ENCODE results near the gene C1QTNF9B. TPM values are rescaled to one million over a fixed set of nuclear protein-coding genes. Genes with fewer than 3 reads are reported as not detected.

The C1QTNF9B gene
- total RNA-seq, 1 donor from 2014 or later = not detected

DNA sequence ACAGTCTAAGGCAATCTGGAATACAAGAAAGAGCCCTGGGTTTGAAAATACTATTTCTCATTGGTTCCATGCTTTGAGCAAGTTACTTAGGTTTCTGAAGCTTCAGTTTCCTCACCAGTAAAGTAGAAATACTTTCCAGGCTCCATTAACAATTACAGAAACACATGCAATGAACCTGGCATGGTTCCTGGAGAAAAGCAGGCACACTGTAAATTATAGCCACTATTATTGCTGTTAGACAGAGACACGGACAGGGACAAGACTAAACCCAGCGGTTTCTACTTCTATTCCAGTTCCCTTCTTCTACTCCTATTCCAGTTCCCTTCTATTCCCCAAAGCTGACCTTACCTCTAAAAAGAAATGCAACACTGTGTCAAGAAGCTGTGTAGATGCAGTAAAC lies 49.3 kb downstream of the C1QTNF9B start:
- H2AFZ ChIP-seq (ENCODE audit: low read depth, low read length) = no peak overlapping the region
- Mint-ChIP-seq H3K27ac (ENCODE audit: unreplicated experiment) (no peak overlapping the region), H3K27me3 (ENCODE audit: low read depth, unreplicated experiment) (no peaks in the 10 kb centered on the region), H3K9me3 (ENCODE audit: unreplicated experiment) (no peaks in the 10 kb centered on the region), H3K4me3 (ENCODE audit: unreplicated experiment) (no peak overlapping the region), H3K36me3 (ENCODE audit: low read depth, unreplicated experiment) (peaks cover 7% of the 10 kb centered on the region), H3K4me1 (ENCODE audit: low read depth, unreplicated experiment) (peaks cover 7% of the 10 kb centered on the region)
- H3K27me3 ChIP-seq (ENCODE audit: insufficient read depth, low read length) = no peaks in the 10 kb centered on the region
- no peaks in the 10 kb centered on the region for H4K20me1 ChIP-seq (ENCODE audit: insufficient read depth, low read length)
- H3K79me2 ChIP-seq (ENCODE audit: insufficient read depth, low read length) = no peaks in the 10 kb centered on the region
- TF ChIP-seq EZH2 (IDR thresholded peaks at IDR 0.05; ENCODE audit: insufficient read depth, low read length) = no peak
- TF ChIP-seq, protein P1, sequence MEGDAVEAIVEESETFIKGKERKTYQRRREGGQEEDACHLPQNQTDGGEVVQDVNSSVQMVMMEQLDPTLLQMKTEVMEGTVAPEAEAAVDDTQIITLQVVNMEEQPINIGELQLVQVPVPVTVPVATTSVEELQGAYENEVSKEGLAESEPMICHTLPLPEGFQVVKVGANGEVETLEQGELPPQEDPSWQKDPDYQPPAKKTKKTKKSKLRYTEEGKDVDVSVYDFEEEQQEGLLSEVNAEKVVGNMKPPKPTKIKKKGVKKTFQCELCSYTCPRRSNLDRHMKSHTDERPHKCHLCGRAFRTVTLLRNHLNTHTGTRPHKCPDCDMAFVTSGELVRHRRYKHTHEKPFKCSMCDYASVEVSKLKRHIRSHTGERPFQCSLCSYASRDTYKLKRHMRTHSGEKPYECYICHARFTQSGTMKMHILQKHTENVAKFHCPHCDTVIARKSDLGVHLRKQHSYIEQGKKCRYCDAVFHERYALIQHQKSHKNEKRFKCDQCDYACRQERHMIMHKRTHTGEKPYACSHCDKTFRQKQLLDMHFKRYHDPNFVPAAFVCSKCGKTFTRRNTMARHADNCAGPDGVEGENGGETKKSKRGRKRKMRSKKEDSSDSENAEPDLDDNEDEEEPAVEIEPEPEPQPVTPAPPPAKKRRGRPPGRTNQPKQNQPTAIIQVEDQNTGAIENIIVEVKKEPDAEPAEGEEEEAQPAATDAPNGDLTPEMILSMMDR (IDR thresholded peaks at IDR 0.05; ENCODE audit: insufficient read depth, low read depth, low read length) = no peak
- H3K9ac ChIP-seq (ENCODE audit: low read length) = no peak overlapping the region
- no peak overlapping the region for H3K27ac ChIP-seq (ENCODE audit: low read depth, low read length)
- no peak for FAIRE-seq
- H3K4me3 ChIP-seq (ENCODE audit: insufficient read depth, low read depth, low read length) = no peak overlapping the region
- no peaks in the 10 kb centered on the region for H3K9me3 ChIP-seq (ENCODE audit: insufficient read depth, low read depth, low read length)
- H3K4me1 ChIP-seq (ENCODE audit: insufficient read depth, low read length) = no peaks in the 10 kb centered on the region
- no peak for DNase-seq (ENCODE audit: low read depth)
- peaks cover 5% of the 10 kb centered on the region for H3K36me3 ChIP-seq (ENCODE audit: insufficient read depth, low read length)
- no peak overlapping the region for H3K4me2 ChIP-seq (ENCODE audit: low read length)

DNA sequence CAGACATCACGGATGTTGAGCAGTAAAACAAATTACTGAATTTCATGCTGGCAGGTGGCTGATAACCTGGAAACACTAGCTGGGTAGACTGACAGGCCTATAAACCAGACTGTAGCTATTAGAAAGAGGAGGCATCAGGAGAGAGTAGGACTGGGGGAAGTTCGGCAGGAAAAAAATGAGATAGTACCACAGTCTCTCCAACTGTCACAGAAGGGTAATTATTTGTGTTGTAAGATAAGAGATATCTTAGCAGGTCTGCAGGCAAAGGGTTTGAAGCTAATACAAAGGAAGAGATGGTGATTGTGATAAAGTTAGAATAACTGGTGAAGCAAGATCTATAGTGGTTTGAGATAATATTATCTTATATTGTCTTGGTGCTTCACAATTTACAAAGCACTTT lies 49.8 kb downstream of the C1QTNF9B start:
- Histone ChIP-seq H3K36me3 (ENCODE audit: insufficient read depth, low read length) (peaks cover 5% of the 10 kb centered on the region), H4K20me1 (ENCODE audit: insufficient read depth, low read length) (no peaks in the 10 kb centered on the region), H3K4me3 (ENCODE audit: insufficient read depth, low read depth, low read length) (no peak overlapping the region), H2AFZ (ENCODE audit: low read depth, low read length) (no peak overlapping the region), H3K4me1 (ENCODE audit: insufficient read depth, low read length) (no peaks in the 10 kb centered on the region), H3K9ac (ENCODE audit: low read length) (no peak overlapping the region), H3K79me2 (ENCODE audit: insufficient read depth, low read length) (no peaks in the 10 kb centered on the region), H3K9me3 (ENCODE audit: insufficient read depth, low read depth, low read length) (no peaks in the 10 kb centered on the region), H3K4me2 (ENCODE audit: low read length) (no peak overlapping the region), H3K27ac (ENCODE audit: low read depth, low read length) (no peak overlapping the region), H3K27me3 (ENCODE audit: insufficient read depth, low read length) (no peaks in the 10 kb centered on the region)
- Mint-ChIP-seq H3K27me3 (ENCODE audit: low read depth, unreplicated experiment) (no peaks in the 10 kb centered on the region), H3K27ac (ENCODE audit: unreplicated experiment) (no peak overlapping the region), H3K36me3 (ENCODE audit: low read depth, unreplicated experiment) (peaks cover 7% of the 10 kb centered on the region), H3K4me1 (ENCODE audit: low read depth, unreplicated experiment) (peaks cover 8% of the 10 kb centered on the region), H3K4me3 (ENCODE audit: unreplicated experiment) (no peak overlapping the region), H3K9me3 (ENCODE audit: unreplicated experiment) (no peaks in the 10 kb centered on the region)
- TF ChIP-seq EZH2 (IDR thresholded peaks at IDR 0.05; ENCODE audit: insufficient read depth, low read length) = no peak
- TF ChIP-seq, protein P1 (IDR thresholded peaks at IDR 0.05; ENCODE audit: insufficient read depth, low read depth, low read length) = no peak
- DNase-seq (ENCODE audit: low read depth) (no peak), FAIRE-seq (no peak)

DNA sequence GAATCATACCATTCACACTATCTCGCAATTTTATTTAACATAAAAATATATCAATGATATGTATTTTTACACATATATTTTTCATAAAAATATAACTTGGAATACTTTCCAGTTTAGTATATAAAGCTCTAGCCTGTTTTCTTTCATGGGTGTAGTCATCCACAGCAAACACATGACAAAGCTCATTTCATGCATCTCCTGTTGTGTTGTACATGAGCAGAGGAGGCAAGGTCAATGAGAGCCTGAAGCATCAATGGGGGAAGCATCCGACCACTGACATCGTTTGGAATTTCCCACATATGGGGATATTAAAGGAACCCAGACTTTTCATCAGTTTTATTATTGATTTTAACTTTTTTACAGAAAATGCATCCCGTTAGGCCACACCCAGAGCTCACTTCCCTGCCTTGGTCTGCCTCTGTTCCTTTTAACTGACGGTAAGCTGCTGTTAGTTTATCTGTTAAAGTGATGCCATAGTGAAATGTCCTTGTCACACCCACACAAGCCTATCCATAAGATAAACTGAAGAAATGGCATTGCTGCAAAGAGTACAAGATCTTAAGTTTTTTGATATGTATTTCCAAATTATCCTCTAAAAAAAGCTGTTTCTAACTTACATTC lies 52.1 kb downstream of the C1QTNF9B start:
- Histone ChIP-seq H3K27ac (ENCODE audit: low read depth, low read length) (no peak overlapping the region), H2AFZ (ENCODE audit: low read depth, low read length) (no peak overlapping the region), H3K4me2 (ENCODE audit: low read length) (no peak overlapping the region), H3K9me3 (ENCODE audit: insufficient read depth, low read depth, low read length) (no peaks in the 10 kb centered on the region), H4K20me1 (ENCODE audit: insufficient read depth, low read length) (no peaks in the 10 kb centered on the region), H3K4me3 (ENCODE audit: insufficient read depth, low read depth, low read length) (no peak overlapping the region), H3K9ac (ENCODE audit: low read length) (no peak overlapping the region), H3K4me1 (ENCODE audit: insufficient read depth, low read length) (no peaks in the 10 kb centered on the region), H3K27me3 (ENCODE audit: insufficient read depth, low read length) (no peaks in the 10 kb centered on the region), H3K36me3 (ENCODE audit: insufficient read depth, low read length) (peaks cover 4% of the 10 kb centered on the region), H3K79me2 (ENCODE audit: insufficient read depth, low read length) (no peaks in the 10 kb centered on the region)
- H3K36me3 Mint-ChIP-seq (ENCODE audit: low read depth, unreplicated experiment) = peaks cover 10% of the 10 kb centered on the region
- no peaks in the 10 kb centered on the region for H3K9me3 Mint-ChIP-seq (ENCODE audit: unreplicated experiment)
- TF ChIP-seq, protein P1 (IDR thresholded peaks at IDR 0.05; ENCODE audit: insufficient read depth, low read depth, low read length) = no peak
- no peak for TF ChIP-seq EZH2 (IDR thresholded peaks at IDR 0.05; ENCODE audit: insufficient read depth, low read length)
- no peaks in the 10 kb centered on the region for H3K27me3 Mint-ChIP-seq (ENCODE audit: low read depth, unreplicated experiment)
- peaks cover 8% of the 10 kb centered on the region for H3K4me1 Mint-ChIP-seq (ENCODE audit: low read depth, unreplicated experiment)
- DNase-seq (ENCODE audit: low read depth) = no peak
- no peak for FAIRE-seq
- H3K4me3 Mint-ChIP-seq (ENCODE audit: unreplicated experiment) = no peak overlapping the region
- H3K27ac Mint-ChIP-seq (ENCODE audit: unreplicated experiment) = no peak overlapping the region

All from astrocyte (in vitro differentiated cells and primary cell).